T-helper 22 cell (primary cell): ENCODE measurements around the gene ITPR2.
"Not testable (repeated sequence)": the region's sequence is repeated elsewhere in the genome, so short reads cannot be mapped to it uniquely, and the experiment has no call there.

ENCODE experiments used
- DNase-seq: peaks from one replicate; pipeline ENCODE4 v3.0.0-alpha.2; 2020; ENCODE audit warnings: low read depth

Gene ITPR2

DNA sequence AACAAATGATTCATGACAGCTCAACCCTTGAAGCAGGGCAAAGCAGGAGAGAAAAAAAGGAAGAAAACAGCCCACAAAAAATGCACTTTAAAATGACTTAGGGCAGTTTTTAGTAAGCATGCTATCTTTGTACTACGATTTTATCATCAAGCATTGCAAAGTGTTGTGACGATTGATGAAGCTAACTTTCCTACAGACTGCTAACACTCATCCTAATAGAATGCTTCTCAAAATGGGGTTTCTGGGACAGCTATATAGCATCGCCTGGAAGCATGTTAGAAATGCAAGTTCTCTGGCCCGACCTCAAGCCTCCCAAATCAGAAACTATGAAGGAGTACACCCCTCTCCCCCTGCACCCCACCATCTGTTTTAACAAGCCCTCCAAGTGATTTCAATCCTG, 381.2 kb downstream of the ITPR2 start:
- no peak for DNase-seq

DNA sequence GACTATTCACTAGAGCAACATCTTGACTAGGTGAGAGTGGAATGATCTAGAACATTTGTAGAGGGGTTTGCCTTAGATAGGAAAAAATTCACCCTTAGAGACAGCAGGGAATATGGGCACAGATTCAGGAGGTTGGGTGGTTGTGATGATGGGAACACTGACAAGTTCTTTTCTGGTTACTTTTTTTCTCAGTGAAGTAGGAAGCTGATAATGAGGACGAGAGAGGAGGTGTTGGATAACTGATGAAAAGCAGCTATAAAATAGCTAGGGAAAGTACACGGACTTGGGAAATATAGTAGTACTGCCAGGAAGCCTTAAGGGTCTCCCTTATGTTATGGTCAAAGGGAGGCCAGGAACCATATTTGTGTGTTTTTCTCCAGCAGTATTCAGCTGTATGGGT, 387.1 kb downstream of the ITPR2 start:
- DNase-seq, result no peak

DNA sequence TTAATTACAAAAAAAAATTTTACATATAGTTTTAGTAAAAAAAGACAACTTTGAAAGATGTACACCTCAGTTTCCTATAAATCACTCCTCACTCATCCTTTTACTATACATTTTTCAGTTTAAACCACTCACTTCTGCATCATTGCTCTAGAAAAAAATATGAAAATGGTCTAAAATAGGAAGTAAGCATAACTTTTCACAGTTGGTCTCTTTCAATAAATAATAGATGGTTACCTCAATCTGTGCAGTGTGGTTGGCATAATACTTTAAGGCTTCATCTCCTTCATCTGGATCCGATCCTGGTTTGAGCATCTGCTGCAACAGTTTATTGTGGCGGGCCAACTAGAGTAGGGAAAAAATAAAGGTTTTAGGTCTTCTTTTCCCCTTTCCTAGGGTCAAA, 389.7 kb downstream of the ITPR2 start:
- no peak for DNase-seq

DNA sequence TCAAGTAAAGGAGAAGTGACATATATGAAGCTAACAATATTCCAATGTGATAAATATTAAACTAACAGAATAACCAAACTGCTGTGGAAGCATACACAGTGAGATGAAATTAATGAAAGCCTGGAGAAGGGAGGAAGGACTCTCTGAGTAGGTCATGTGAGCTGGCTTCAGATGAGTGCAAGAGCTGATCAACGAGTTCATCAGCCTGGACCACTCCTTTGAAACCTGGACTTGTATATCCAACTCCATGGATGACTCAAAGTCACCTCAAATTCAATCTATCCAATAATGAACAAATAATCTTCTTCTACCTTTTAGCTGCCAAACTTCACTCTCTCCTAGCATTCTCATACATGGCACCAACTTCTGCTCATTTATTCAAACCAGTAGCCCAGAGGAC, 391.6 kb downstream of the ITPR2 start:
- DNase-seq, result no peak

DNA sequence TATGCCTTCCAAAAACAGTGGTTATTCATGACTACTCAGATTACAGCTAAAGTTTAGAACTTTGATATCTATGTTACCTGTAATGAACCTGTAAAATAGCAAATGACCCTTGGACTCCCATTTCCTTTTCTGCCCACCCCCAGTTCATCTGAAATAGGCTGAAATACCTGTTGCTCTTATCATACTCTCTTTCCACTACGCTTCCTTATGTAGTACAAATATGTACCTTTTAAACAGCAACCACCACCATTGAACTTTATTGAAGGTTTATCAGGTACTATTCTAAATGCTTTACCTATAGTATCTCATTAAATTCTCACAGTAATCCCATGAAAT, 398.0 kb downstream of the ITPR2 start:
- no peak for DNase-seq

DNA sequence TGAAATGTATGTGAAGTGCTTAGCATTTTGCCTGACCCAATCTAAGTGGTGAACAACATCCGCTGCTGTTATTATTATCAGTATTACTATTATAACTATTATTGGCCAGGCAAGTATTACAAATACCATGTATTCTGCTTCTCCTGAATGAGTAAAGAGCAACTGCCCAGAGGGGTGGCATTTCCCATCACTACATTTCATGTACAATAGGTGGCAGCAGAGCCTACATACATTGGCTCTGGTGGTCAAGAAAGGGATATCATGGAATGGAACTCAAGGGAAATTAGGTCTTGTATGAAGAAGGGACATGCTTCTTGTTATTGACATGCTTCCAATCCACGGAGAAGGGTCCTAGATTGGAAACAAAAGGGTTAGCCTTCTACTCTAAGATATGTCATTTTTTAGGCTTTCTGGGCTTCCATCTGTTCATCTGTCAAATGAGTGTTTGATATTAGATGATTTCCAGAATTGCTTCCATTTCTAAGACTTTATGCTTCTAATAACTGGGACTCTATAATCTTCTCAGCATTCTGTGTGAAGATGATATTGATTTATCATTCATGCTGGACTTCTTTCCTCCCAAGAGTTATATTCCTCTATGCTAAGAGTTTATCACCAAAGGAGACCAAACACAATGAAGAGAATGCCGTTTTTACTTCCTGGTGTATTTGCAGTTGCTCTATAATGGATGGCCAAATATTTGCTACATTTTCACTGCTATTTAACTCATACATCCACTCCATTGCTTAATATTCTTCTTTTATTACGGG, 398.5 kb downstream of the ITPR2 start:
- no peak for DNase-seq

DNA sequence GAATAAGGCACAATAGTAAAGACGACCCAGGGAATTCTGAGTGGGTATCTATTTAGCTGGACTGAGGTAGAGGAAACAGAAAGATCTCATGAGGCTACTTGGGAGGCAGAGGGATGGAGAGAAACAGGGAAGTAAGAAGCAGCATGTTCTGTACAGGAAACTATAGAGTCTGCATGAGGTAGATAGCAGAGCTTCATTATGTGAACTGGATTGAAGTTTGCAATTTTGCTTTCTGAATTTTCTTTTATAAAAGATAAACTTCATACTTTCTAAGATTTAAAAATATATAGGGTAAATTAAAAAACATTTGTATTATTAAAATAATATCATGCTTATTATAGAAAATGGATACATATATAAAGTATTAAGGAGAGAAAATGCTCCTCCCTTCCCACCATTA, 399.3 kb downstream of the ITPR2 start:
- DNase-seq, result not testable (repeated sequence)

DNA sequence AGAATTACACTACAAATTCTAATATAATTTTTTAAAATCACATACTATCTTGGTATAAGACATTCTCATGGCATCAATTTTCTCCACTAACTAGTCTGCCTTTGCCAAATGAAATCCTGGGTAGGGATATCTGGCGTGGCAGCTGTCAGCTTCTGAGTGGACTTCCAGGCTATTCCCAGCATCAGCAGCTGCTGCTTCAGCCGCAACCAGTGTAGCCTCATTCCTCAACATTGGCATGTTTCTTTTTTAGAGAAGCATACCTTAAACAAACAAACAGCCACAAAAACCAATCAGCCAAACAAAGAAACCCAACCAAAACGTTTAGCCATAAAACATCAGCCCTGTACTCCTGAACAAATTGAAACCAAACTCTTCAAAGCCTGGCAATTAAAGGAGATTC, 401.8 kb downstream of the ITPR2 start:
- DNase-seq, result no peak

DNA sequence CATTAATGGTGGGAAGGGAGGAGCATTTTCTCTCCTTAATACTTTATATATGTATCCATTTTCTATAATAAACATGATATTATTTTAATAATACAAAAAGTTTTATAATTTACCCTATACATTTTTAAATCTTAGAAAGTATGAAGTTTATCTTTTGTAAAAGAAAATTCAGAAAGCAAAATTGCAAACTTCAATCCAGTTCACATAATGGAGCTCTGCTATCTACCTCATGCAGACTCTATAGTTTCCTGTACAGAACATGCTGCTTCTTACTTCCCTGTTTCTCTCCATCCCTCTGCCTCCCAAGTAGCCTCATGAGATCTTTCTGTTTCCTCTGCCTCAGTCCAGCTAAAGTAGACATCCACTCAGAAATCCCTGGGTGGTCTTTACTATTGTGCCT, 402.4 kb downstream of the ITPR2 start:
- not testable (repeated sequence) for DNase-seq

DNA sequence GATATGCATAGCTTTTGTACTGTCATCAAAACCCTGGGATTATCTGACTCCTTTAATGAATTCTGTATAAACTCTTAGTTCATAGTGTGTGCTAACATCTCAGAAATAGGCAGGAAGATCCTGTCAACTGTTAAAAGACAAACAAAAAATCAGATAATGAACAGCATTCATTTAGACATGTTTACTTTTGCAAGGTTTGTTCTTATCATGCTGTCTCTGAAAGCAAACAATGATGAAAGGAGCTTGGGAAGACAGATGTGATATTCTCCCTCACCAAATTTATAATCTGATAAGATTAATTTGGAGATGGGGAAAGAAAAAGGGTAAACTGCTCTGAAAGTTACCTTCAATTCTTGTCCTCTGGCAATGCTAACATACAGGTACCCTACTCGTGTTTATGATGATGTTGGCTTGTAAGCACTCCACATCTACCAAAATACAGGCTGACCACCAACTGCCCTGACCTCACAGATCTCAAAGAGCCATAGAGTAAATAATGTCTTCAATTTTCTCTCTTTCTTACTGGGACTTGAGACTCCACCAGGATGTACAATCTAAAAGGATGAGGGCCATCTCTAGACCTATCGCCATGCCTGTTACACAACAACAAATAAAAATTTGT, 403.8 kb downstream of the ITPR2 start:
- no peak for DNase-seq

DNA sequence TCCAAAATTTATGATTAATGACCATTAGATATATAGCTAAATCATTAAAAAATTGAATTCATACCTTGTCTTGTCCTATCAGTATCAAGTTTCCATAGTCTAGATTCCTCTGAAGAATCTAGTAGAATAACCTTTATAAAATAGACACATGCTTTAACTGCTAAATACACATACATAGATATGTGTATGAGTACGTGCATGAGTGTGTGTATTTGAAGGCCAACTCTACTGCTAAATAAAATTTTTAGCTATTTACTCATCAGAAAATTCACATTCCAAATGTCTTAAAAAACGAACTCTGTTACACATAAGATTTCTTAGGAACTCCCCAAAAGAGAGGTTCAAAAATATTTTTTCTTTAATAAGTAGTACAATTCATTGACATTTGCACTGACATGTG, 404.6 kb downstream of the ITPR2 start:
- DNase-seq, result no peak

DNA sequence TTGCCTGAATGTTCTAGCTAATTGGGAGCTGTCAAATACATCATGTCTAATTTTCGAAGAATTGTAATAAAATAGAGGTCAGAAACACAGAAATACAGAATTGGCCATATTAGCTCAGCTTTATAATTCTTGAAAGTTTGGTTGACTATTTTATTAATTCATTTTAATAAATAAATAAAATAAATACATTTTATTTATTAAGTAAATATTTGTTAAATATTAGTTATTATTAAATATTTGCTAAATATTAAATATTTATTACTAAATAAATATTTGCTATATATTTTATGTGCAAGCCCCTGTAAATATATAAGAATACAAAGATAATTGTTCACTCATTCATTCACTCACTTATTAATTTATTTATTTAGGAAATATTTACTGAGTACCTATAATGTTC, 406.3 kb downstream of the ITPR2 start:
- no peak for DNase-seq

DNA sequence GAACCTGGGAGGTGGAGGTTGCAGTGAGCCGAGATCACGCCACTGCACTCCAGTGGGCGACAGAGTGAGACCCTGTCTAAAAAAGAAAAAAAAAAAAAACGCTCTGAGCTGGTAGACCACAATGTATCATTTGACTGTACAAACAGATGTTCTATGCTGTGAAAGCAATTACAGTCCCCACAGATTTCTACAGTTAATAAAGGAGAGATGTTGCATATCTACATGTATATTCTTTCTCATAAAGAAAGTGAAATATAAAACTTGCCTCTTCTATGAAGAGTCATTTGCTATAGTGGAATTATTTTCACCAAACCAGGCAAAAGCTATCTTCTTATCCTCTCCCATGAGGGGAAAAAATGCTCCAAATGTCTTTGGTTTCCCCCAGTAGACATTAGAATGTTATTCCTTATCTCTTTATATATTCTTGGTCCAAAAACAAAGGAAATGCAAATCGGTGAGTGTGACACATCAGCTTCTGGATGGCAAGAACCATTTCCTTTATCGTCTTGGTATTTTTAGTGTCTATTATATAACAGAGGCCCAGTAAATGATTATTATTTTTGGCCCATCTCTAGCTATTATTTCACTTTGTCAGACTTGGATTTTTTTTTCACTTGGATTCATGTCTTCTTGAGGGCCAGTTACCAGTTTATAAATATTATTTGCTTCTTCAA, 407.3 kb downstream of the ITPR2 start:
- no peak for DNase-seq

DNA sequence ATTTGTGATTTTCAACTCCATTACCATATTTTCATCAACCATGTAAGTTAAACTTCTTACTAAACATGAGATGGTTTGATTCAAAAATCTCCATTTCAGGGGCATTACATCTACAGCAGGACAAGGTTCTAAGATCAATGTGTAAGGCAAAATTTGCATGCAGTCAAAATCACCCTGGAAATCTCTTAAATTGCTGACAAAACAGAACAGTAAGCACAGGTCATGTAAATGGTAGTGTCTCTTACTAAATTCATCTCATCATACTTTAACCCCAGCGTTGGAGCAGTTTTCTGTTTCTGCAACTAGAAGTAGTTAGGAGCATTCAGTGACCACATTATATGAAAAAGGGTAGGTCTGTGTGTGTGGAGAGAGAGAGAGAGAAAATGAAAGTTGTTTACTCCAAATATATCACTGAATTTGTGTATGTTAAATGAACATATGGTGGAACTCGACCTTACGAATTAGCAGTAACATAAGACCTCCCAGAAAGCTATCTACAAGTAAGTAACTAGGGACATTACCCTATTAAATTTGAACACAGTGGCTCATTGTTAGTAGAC, 410.1 kb downstream of the ITPR2 start:
- no peak for DNase-seq

DNA sequence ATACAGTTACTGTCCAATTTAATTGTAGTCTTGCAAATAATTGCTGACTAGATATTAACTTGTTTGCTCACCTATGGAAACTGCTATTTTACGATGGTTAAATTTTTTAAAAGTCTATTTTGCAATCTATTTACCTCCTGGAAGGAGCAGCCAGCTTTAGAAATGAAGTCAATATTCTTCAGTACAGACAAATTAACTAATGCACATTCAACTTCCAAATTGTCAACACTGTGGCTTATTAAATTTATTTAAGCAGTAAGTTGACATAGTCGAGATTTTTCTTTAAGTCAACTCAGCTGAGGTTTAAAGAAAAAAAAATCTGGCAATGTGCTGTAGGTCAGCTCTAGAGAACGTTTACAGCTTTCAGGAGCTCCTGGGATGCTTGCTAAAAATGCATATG, 416.4 kb downstream of the ITPR2 start:
- no peak for DNase-seq

DNA sequence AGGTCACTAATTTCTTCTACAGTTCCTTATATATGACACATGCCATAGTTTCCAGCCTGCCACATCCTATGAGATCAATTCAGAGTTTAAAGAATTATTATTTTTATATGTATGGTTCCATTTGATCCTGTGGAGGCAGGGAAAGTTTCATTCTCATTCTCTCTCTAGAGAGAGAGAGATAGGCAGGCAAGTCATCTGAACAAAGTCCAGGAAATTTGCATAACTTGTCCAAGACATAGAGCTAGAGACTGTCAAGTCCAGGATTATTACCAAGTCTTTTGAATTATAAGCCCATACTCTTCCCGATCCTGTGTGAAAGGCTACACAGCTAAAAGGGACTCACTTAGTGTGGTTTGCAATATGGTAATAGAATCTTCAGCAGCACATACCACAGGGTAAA, 422.3 kb downstream of the ITPR2 start:
- no peak for DNase-seq

DNA sequence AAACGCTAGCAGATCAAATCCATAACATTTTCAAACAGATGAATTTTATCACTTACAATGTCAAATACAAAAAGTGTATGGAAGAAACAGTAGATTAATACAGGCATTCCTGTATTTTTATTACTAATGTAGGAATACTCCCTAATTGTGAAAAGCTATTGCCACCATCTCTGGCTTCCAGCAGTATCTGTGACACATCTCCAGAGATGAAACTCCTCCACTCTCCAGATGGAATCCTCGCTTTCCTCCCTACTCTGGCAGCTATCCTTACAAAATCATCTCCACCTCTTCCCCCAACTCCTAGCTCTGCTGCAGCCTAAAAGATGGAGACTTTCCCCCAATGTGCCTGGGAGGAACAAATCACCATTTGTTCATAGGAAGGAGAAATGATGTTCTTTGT, 426.2 kb downstream of the ITPR2 start:
- no peak for DNase-seq

DNA sequence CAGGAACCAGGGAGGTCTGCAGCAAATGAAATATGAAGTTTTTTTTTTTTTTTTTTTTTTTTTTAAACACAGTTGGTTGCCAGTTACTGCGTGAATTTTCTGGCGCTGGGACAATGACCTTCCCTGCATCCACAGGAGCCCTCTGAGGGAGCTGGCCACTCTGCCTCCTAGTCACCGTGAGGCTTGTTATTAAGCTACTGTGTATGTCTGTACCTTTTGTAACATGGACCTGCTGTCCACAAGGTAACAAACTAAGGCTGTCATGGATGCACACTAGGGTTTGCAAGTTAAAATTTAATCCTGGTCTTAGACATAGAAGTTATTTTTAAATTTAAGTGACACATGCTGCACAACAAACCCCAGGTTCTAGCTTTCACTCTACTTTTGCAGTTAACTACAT, 426.6 kb downstream of the ITPR2 start:
- no peak for DNase-seq

DNA sequence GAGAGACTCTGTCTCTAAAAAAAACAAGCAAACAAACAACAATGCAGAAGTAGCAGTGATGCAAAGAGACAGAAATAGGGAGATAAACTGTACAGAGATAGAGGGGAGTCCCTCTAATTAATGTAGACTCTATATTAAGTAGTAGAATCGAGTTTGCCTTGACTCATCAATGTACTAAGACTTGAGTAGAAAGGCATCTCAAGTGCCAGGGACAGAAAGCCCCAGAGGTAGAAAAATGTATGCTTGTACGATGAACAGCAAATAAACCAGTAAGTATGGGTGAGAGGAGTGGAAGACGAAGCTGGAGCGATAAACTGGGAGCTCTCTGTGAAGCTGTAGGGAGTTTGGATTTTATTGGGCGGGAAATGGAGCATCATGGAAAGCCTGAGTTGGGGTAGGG, 429.4 kb downstream of the ITPR2 start:
- no peak for DNase-seq

DNA sequence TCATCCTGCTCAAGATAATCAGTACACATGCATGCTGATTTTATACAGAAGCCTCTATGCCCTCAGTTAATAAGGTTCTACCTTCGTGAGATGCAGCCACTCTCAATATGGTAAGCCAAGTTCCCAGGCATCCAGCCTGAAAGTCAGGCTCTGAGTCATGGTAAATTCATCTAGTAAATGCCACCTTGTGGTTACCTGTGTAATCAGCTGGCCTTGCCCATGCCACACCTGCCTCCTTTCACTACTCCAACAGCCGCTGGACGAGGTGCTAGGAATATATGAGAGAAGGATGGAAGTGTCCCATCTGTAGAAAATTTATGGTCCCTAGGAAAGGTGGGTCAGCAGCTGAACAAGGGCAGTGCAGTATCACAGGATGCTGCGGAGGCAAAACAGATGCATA, 430.3 kb downstream of the ITPR2 start:
- DNase-seq, result no peak

DNA sequence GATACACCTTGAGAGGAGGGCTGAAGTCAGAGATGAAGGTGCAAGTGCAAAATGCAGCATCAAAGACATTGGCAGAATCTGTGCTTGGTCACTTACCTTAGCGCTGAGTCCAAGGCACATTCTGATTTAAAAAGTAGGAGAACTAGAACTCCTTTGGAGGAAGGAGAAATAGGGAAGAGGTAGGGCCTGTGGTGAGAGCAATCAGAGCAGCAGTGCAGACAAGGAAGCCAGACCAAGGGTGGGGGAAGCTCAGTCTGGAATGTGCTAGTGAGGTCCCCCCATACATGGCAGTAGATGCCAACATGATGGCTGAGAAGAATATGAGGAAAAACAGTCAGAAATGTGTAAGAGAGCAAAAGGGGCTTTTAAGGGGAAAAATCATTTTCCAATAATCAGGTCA, 431.1 kb downstream of the ITPR2 start:
- no peak for DNase-seq

DNA sequence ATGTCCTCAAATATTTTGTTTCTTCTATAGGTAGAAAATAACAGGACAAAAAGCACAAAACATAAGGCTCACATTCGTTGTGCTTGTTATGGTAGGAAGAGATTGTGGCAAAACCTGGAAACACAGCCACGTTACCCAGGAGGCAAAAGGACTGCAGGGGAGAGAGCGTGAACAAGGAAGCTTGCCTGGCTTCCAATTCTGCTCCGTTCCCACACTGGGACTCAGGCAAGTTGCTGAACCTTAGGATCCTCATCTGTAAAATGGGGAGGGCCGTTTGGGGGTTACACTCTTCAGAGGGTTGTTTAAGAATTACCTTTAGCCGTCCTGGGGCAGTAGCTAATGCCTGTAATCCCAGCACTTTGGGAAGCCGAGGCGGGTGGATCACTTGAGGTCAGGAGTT, 432.4 kb downstream of the ITPR2 start:
- no peak for DNase-seq

DNA sequence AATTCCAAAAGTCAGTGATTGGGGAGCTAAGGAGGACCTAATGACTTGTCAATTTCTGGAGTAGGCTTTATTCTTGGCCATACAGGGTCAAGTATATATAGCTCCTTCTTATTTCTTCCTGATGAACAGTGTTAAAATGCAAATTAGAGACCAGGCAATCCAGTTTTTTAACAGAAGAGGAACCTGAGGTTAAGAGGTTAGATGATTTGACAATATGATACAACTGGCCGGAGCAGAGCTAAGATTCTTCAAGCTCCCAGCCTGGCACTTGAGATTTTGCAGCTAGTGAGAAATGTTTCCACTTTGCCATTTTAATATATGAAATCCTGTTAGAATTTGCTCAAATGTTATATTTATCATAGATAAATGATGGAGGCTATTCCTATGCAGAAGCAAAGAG, 433.6 kb downstream of the ITPR2 start:
- DNase-seq, result no peak
